HTERT RPE-1 (cell line): Measurements from ENCODE around the gene SEMA3C.
"Not testable (repeated sequence)": the region's sequence is repeated elsewhere in the genome, so short reads cannot be mapped to it uniquely, and the experiment has no call there.

ENCODE experiments used
- in situ Hi-C: fragments of 300-500 bp; cut with MboI; formaldehyde crosslinking; loops from 4 replicates; pipeline ENCODE4 v1.14.3; 2020; ENCODE audit warnings: low sequenced_read_pairs

SEMA3C gene

GRCh38 chr7:80929619-80930018, 10.8 kb upstream of the SEMA3C start:
- in situ Hi-C loops = no loop called here

- in situ Hi-C loops = not testable (repeated sequence)
Observed at GRCh38 chr7:80926955-80927354, 8.1 kb upstream of the SEMA3C start.

GRCh38 chr7:80924090-80924489, 5.2 kb upstream of the SEMA3C start:
- in situ Hi-C loops = no loop called here

GRCh38 chr7:80923211-80923612, 4.4 kb upstream of the SEMA3C start:
- in situ Hi-C loops = no loop called here

- in situ Hi-C loops = no loop called here
Observed at GRCh38 chr7:80922253-80923049, 3.6 kb upstream of the SEMA3C start.

GRCh38 chr7:80921130-80921529, 2.3 kb upstream of the SEMA3C start:
- in situ Hi-C loops = no loop called here

- in situ Hi-C loops = no loop called here
Observed at GRCh38 chr7:80918399-80918798, 452 bp downstream of the SEMA3C start.

- in situ Hi-C loops = no loop called here
Observed at GRCh38 chr7:80916770-80917741, 1.8 kb downstream of the SEMA3C start.

GRCh38 chr7:80910228-80910627, 8.6 kb downstream of the SEMA3C start:
- in situ Hi-C loops = no loop called here

- in situ Hi-C loops = no loop called here
Observed at GRCh38 chr7:80908360-80908797, 10.5 kb downstream of the SEMA3C start.

GRCh38 chr7:80907612-80908011, 11.2 kb downstream of the SEMA3C start:
- in situ Hi-C loops = no loop called here

GRCh38 chr7:80907141-80907601, 11.7 kb downstream of the SEMA3C start:
- in situ Hi-C loops = no loop called here

GRCh38 chr7:80905334-80905733, 13.5 kb downstream of the SEMA3C start:
- in situ Hi-C loops = no loop called here

GRCh38 chr7:80902716-80903308, 16.0 kb downstream of the SEMA3C start:
- in situ Hi-C loops = no loop called here

- in situ Hi-C loops = no loop called here
Observed at GRCh38 chr7:80902019-80902418, 16.8 kb downstream of the SEMA3C start.

- in situ Hi-C loops = no loop called here
Observed at GRCh38 chr7:80900583-80901576, 18.0 kb downstream of the SEMA3C start.

- in situ Hi-C loops = no loop called here
Observed at GRCh38 chr7:80896906-80897598, 21.8 kb downstream of the SEMA3C start.

- in situ Hi-C loops = no loop called here
Observed at GRCh38 chr7:80895056-80895455, 23.8 kb downstream of the SEMA3C start.

GRCh38 chr7:80891259-80891544, 27.6 kb downstream of the SEMA3C start:
- in situ Hi-C loops = no loop called here
